ENCODE data around the gene ACTN4. TPM values are rescaled to one million over a fixed set of nuclear protein-coding genes. Genes with fewer than 3 reads are reported as not detected.

Gene ACTN4
- total and polyA plus RNA-seq, 12 donors = 148 to 773 (median 558) TPM

DNA sequence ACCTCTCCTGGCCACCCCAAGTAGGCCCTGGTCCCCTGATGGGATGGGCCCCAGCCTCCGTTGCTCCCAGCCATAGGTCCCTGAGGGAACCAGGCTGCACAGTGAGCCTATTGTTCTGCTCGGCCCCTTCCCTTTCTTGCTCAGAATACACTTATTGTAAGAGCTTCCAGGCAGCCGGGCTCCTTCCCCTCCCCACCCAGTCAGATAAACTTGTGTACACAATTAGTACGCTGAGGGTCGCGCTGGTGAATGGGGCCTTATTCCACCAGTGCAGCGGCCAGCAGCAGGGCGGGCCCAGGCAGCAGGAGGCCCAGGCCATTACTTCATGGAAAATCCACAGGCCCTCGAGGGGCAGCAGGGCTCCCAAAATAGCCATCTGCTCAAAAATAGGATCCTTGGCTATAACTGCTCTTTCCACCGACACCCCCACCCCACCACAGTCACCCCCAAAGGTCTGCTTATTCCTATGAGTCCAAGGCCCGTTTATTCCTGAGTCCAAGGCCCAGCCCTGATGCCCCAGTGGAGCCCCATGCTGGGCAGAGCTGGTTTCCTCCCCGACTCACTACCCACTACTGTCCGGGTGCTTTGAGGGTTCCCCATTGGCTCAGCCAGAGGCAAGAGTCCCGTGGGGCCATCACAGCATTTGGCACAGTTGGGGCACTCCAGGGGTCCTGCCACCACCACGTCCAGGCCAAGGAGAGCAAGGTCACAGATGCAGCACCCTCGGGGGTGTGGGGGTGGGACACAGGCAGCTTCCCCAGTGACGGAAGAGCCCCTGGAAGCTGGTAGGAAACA lies 74.7 kb downstream of the ACTN4 start:
- no peak overlapping the region for H3K4me3 ChIP-seq
- H3K9me3 ChIP-seq (replicated peaks in 1 of 3) = no peaks in the 10 kb centered on the region
- DNase-seq = no peak
- WGBS, 4 donors = 59 to 72% (median 67%) methylated on average over 5 to 17 of the region's 17 CpGs
- peak overlapping the region in 3 of 5 donors; percentile 19 to 69 (median 66) for H3K27ac ChIP-seq
- peaks cover 0 to 17% of the 10 kb centered on the region in 2 donors for H3K4me1 ChIP-seq (replicated peaks in 1 of 2)
- no peaks in the 10 kb centered on the region for H3K27me3 ChIP-seq
- H3K36me3 ChIP-seq (replicated peaks in 1 of 2) = peaks cover 0 to 100% of the 10 kb centered on the region in 2 donors
- TF ChIP-seq POLR2A (IDR thresholded peaks at IDR 0.05) = no peak
- TF ChIP-seq, protein P1, sequence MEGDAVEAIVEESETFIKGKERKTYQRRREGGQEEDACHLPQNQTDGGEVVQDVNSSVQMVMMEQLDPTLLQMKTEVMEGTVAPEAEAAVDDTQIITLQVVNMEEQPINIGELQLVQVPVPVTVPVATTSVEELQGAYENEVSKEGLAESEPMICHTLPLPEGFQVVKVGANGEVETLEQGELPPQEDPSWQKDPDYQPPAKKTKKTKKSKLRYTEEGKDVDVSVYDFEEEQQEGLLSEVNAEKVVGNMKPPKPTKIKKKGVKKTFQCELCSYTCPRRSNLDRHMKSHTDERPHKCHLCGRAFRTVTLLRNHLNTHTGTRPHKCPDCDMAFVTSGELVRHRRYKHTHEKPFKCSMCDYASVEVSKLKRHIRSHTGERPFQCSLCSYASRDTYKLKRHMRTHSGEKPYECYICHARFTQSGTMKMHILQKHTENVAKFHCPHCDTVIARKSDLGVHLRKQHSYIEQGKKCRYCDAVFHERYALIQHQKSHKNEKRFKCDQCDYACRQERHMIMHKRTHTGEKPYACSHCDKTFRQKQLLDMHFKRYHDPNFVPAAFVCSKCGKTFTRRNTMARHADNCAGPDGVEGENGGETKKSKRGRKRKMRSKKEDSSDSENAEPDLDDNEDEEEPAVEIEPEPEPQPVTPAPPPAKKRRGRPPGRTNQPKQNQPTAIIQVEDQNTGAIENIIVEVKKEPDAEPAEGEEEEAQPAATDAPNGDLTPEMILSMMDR (IDR thresholded peaks at IDR 0.05) = no peak
- intact Hi-C loops (cut with DNase I) = no loop called here

DNA sequence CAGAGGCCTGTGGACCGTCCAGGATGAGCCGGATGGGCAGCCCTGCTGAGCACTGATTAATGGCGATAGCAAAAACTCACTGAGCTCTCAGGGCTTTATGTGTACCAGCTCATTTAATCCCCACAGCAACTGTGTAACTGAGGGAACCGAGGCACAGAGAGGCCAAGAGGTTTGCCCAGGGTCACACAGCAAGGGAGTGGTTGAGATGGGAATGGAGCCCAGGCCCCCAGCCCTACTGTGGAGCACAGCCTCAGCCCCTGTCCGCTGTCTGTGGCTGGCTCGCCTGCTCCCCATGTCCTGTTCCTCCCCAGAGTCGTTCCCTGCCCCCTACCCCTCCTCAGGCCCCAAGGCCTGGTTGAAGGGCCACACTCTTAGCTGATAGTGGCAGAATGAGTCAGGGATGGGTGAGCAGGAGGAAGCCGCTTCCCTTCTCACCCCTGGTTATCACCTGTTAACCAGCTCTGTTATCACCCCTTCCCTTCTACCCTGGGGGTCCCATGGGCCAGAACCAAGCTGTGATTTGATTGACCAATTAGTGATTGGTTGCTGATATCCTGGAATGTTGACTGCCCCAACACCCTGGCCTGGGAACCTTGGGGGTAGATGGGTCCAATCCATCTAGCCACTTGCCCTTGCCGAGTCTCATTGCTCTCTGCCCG lies 75.6 kb downstream of the ACTN4 start:
- TF ChIP-seq, protein P1 (IDR thresholded peaks at IDR 0.05) = no peak
- TF ChIP-seq POLR2A (IDR thresholded peaks at IDR 0.05) = no peak
- no peak overlapping the region for H3K4me3 ChIP-seq
- peaks cover 9 to 26% of the 10 kb centered on the region in 2 donors for H3K4me1 ChIP-seq (replicated peaks in 1 of 2)
- H3K9me3 ChIP-seq (replicated peaks in 1 of 3) = no peaks in the 10 kb centered on the region
- H3K27me3 ChIP-seq = no peaks in the 10 kb centered on the region
- H3K36me3 ChIP-seq (replicated peaks in 1 of 2) = peaks cover 0 to 100% of the 10 kb centered on the region in 2 donors
- WGBS, 4 donors = 74 to 89% (median 79%) methylated on average over 5 to 10 of the region's 10 CpGs
- H3K27ac ChIP-seq = peak overlapping the region in 3 of 5 donors; percentile 57 to 69 (median 66)
- DNase-seq = peak in 1 of 7 donors; percentile 20
- intact Hi-C loops (cut with DNase I) = no loop called here

DNA sequence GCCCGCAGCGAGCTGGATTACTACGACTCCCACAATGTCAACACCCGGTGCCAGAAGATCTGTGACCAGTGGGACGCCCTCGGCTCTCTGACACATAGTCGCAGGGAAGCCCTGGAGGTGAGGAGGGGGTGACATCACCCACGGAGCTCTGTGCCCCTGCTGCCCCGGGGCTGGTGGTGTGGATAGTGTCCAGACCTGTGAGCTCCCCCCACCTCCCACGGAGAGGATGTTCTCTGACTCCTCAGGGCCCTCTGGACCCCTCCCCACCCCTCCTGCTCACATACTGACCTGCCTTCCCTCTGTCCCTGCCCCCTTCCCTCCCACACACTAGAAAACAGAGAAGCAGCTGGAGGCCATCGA lies 76.1 kb downstream of the ACTN4 start:
- WGBS, 4 donors = 46 to 66% (median 52%) methylated on average over 2 to 11 of the region's 11 CpGs

More for the DNA sequence above, 76.1 kb downstream of the ACTN4 start:
- TF ChIP-seq, protein P1 (IDR thresholded peaks at IDR 0.05) = no peak
- no peak for TF ChIP-seq POLR2A (IDR thresholded peaks at IDR 0.05)
- Histone ChIP-seq H3K27ac (peak overlapping the region in 2 of 5 donors; percentile 66 to 69), H3K9me3 (replicated peaks in 1 of 3) (no peaks in the 10 kb centered on the region), H3K4me1 (replicated peaks in 1 of 2) (peaks cover 14 to 28% of the 10 kb centered on the region in 2 donors), H3K27me3 (no peaks in the 10 kb centered on the region), H3K4me3 (no peak overlapping the region), H3K36me3 (replicated peaks in 1 of 2) (peaks cover 0 to 96% of the 10 kb centered on the region in 2 donors)
- peak in 1 of 7 donors; percentile 35 for DNase-seq
- intact Hi-C loops (cut with DNase I) = no loop called here
